ENCODE data around the gene TBX15. TPM values are rescaled to one million over a fixed set of nuclear protein-coding genes. Genes with fewer than 3 reads are reported as not detected.

Gene TBX15
- total and polyA plus RNA-seq, 9 of the 15 experiments (the other 6 are each of a cell fraction or from before 2014, with no cell fraction given), result 0.03 to 3.4 (median 2.3) TPM

DNA sequence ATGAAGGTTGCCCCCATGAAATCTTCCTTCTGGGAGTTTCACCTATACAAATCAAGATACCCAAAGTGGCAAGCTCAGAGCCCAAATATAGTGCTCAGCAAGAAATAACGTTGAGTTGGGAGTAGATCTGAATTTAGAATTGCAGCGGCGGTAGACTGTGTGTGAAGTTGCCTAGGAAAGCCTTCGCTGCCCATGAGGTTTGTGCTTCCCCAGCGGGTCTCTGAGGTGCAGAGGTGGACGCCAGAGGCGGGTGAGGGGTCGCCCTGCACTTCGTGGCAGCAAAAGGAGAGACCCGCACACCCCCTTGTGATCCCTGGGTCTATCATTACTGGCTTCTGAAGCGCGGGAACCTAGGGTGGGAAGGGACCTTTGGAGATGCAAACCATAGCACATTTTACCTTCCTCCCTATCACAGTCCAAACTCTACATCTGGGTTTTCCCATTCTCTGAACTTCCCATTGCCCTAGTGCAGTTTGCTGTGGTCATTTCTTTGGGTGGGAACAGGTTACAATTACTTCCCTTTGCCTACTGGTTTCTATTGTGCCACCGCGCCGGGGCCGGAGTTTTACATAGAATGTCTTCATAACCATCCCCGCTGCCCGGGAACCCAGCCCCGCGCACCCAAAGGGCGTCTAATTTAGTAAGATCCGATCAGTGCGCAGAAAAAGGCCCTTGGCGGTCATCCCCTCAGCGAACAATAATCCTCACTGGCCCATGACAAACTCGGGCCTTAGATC is 5.2 kb downstream of the TBX15 start:
- 21% methylated on average over 26 of the region's 26 CpGs for WGBS (ENCODE audit: insufficient coverage, low coverage, missing lambda C conversion rate)
- no peaks in the 10 kb centered on the region for H3K9me1 ChIP-seq (ENCODE audit: control insufficient read depth, insufficient read depth, low read length)
- no TSS peak for BruUV-seq (replicated peaks)
- H3K4me2 ChIP-seq (ENCODE audit: insufficient read depth, low read length), result no peak overlapping the region
- H3K4me1 ChIP-seq (replicated peaks in 1 of 2; ENCODE audit: control insufficient read depth in 2 of 2, insufficient read depth in 2 of 2, low read length in 2 of 2), result peaks cover 0 to 25% of the 10 kb centered on the region in 2 experiments; a peak in 3 of 5 replicates
- H3K27me3 ChIP-seq (ENCODE audit: control insufficient read depth in 2 of 2, insufficient read depth in 2 of 2, low read length in 2 of 2), result peaks cover 22 to 61% of the 10 kb centered on the region in 2 experiments
- ATAC-seq (no peak), DNase-seq (ENCODE audit: extremely low read depth in 1 of 4, low spot score in 3 of 4) (no peak), FAIRE-seq (no peak)
- in situ Hi-C loops (cut with MboI), result no loop called here
- no peak overlapping the region for H3K27ac ChIP-seq (ENCODE audit: extremely low read depth, low read depth, low read length)
- H4K20me1 ChIP-seq (replicated peaks; ENCODE audit: control insufficient read depth, insufficient read depth, low read length), result no peaks in the 10 kb centered on the region
- TF ChIP-seq KDM1A (IDR thresholded peaks at IDR 0.05), result no peak
- TF ChIP-seq ZNF263 (CRISPR knock-in tag; IDR thresholded peaks at IDR 0.05; ENCODE audit: borderline replicate concordance), result no peak
- TF ChIP-seq, protein P1, sequence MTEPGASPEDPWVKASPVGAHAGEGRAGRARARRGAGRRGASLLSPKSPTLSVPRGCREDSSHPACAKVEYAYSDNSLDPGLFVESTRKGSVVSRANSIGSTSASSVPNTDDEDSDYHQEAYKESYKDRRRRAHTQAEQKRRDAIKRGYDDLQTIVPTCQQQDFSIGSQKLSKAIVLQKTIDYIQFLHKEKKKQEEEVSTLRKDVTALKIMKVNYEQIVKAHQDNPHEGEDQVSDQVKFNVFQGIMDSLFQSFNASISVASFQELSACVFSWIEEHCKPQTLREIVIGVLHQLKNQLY (CRISPR knock-in tag; conservative IDR thresholded peaks at IDR 0.05), result no peak
- no peak for TF ChIP-seq SMAD1 (IDR thresholded peaks at IDR 0.05; ENCODE audit: low read depth, low read length, partially characterized antibody)
- no peak for TF ChIP-seq U2AF1 (optimal IDR thresholded peaks at IDR 0.05; ENCODE audit: low read depth, low read length)
- no peak for TF ChIP-seq TCF3 (CRISPR knock-in tag; IDR thresholded peaks at IDR 0.05)
- TF ChIP-seq SMC3 (conservative IDR thresholded peaks at IDR 0.05; ENCODE audit: insufficient read depth, low read depth, low read length), result no peak
- no peak for TF ChIP-seq ZNF785 (CRISPR knock-in tag; IDR thresholded peaks at IDR 0.05)
- TF ChIP-seq, protein P2, sequence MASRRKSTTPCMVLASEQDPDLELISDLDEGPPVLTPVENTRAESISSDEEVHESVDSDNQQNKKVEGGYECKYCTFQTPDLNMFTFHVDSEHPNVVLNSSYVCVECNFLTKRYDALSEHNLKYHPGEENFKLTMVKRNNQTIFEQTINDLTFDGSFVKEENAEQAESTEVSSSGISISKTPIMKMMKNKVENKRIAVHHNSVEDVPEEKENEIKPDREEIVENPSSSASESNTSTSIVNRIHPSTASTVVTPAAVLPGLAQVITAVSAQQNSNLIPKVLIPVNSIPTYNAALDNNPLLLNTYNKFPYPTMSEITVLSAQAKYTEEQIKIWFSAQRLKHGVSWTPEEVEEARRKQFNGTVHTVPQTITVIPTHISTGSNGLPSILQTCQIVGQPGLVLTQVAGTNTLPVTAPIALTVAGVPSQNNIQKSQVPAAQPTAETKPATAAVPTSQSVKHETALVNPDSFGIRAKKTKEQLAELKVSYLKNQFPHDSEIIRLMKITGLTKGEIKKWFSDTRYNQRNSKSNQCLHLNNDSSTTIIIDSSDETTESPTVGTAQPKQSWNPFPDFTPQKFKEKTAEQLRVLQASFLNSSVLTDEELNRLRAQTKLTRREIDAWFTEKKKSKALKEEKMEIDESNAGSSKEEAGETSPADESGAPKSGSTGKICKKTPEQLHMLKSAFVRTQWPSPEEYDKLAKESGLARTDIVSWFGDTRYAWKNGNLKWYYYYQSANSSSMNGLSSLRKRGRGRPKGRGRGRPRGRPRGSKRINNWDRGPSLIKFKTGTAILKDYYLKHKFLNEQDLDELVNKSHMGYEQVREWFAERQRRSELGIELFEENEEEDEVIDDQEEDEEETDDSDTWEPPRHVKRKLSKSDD (conservative IDR thresholded peaks at IDR 0.05; ENCODE audit: low read length), result no peak
- no peak for TF ChIP-seq CREM (IDR thresholded peaks at IDR 0.05; ENCODE audit: low read depth)
- TF ChIP-seq NR1H2 (CRISPR knock-in tag; IDR thresholded peaks at IDR 0.05), result no peak
- TF ChIP-seq MEF2D (tag; conservative IDR thresholded peaks at IDR 0.05; ENCODE audit: low read depth), result no peak
- no peak for TF ChIP-seq MYC (IDR thresholded peaks at IDR 0.05; ENCODE audit: low read depth, low read length)
- no peak for TF ChIP-seq MYC (CRISPR knock-in tag; IDR thresholded peaks at IDR 0.05; ENCODE audit: borderline replicate concordance, low read depth)
- TF ChIP-seq, protein P3, sequence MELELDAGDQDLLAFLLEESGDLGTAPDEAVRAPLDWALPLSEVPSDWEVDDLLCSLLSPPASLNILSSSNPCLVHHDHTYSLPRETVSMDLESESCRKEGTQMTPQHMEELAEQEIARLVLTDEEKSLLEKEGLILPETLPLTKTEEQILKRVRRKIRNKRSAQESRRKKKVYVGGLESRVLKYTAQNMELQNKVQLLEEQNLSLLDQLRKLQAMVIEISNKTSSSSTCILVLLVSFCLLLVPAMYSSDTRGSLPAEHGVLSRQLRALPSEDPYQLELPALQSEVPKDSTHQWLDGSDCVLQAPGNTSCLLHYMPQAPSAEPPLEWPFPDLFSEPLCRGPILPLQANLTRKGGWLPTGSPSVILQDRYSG (tag; conservative IDR thresholded peaks at IDR 0.05; ENCODE audit: low read depth), result no peak
- TF ChIP-seq, protein P4, sequence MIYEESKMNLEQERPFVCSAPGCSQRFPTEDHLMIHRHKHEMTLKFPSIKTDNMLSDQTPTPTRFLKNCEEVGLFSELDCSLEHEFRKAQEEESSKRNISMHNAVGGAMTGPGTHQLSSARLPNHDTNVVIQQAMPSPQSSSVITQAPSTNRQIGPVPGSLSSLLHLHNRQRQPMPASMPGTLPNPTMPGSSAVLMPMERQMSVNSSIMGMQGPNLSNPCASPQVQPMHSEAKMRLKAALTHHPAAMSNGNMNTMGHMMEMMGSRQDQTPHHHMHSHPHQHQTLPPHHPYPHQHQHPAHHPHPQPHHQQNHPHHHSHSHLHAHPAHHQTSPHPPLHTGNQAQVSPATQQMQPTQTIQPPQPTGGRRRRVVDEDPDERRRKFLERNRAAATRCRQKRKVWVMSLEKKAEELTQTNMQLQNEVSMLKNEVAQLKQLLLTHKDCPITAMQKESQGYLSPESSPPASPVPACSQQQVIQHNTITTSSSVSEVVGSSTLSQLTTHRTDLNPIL (CRISPR knock-in tag; IDR thresholded peaks at IDR 0.05), result no peak
- H3K9ac ChIP-seq (ENCODE audit: insufficient read depth in 1 of 2, low read depth in 2 of 2, low read length in 2 of 2), result no peak overlapping the region
- no peaks in the 10 kb centered on the region for H3K9me3 ChIP-seq (replicated peaks; ENCODE audit: control insufficient read depth, insufficient read depth, low read depth, low read length)
- no peaks in the 10 kb centered on the region for H3K36me3 ChIP-seq (ENCODE audit: control insufficient read depth, insufficient read depth, low read length)
- POLR2A ChIA-PET, result no interaction called here
- no peak overlapping the region for H3K4me3 ChIP-seq
- intact Hi-C loops (cut with micrococcal nuclease), result no loop called here
- CTCF ChIA-PET (ENCODE audit: low intra/inter-chr PET ratio), result no interaction called here
- H2AFZ ChIP-seq (ENCODE audit: low read depth, low read length), result no peak overlapping the region
- peaks cover 5% of the 10 kb centered on the region; the same call in 1 of the 3 replicates for H3K79me2 ChIP-seq (ENCODE audit: control insufficient read depth, insufficient read depth, low read length)
